GM12878 (cell line): ENCODE data around the gene TUBA3E. TPM values are rescaled to one million over a fixed set of nuclear protein-coding genes. Genes with fewer than 3 reads are reported as not detected.
"Not testable (repeated sequence)": the region's sequence is repeated elsewhere in the genome, so short reads cannot be mapped to it uniquely, and the experiment has no call there.

Experiments
- ATAC-seq: fragments of 200-7000 bp; cut with Tn5 transposase; 3 replicates; pipeline ENCODE4 v1.9.1; 2020; ENCODE audit warnings: mild to moderate bottlenecking, moderate library complexity
- BruUV-seq: library from RNA; stranded (reverse); fragments of 400-500 nt; replicated peaks from 2 replicates; lab custom pipeline; 2021; lab: Mats Ljungman, UMichigan
- CTCF ChIA-PET: fragments of 300-600 bp; sonication (Branson Sonifier 250); formaldehyde crosslinking; extraction: SDS; loops from one replicate; lab custom pipeline; 2021; ENCODE audit warnings: inconsistent platforms; lab: Yijun Ruan, JAX
- POLR2A ChIA-PET: fragments of 350-600 bp; formaldehyde crosslinking; extraction: SDS; loops from one replicate; lab custom pipeline; 2021; ENCODE audit warnings: inconsistent platforms; lab: Charles Lee
- RAD21 ChIA-PET: fragments of 300-600 bp; sonication (Branson Sonifier 250); formaldehyde crosslinking; loops from one replicate; lab custom pipeline; 2023; ENCODE audit warnings: antibody characterized with exemption; ENCODE audit not compliant: unreplicated experiment; lab: Charles Lee
- SMC1A ChIA-PET: fragments of 300-600 bp; sonication (Branson Sonifier 250); formaldehyde crosslinking; loops from one replicate; lab custom pipeline; 2023; ENCODE audit not compliant: unreplicated experiment, uncharacterized antibody; lab: Charles Lee
- DNase-seq: peaks from one replicate; pipeline ENCODE4 v3.0.0-alpha.2; 2011; ENCODE audit warnings: low read depth, low spot score
- FAIRE-seq: peaks from 3 replicates; lab custom pipeline; 2011; peaks lifted over from hg19 to GRCh38; lab: Jason Lieb, UNC
- H2AFZ ChIP-seq: 2 replicates; pipeline ENCODE4 v1.6.0; 2011; ENCODE audit warnings: low read depth, low read length, control low read depth; ENCODE audit not compliant: control insufficient read depth
- H3K27ac ChIP-seq: 2 replicates; pipeline ENCODE4 v1.5.1; 2011; ENCODE audit warnings: control low read depth; ENCODE audit not compliant: control insufficient read depth, insufficient read depth
- H3K27me3 ChIP-seq, 2 experiments: replicated peaks in 1 of 2; 2 replicates each; pipeline versions ENCODE4 v1.6.0 to v1.6.1; 2011; ENCODE audit warnings: low read length in 1 of 2; ENCODE audit not compliant: control insufficient read depth in 2 of 2, insufficient read depth in 2 of 2
- H3K36me3 ChIP-seq, 2 experiments: 2 replicates each; pipeline ENCODE4 v1.5.1; 2011; ENCODE audit warnings: low read length in 1 of 2; ENCODE audit not compliant: control insufficient read depth in 2 of 2, insufficient read depth in 2 of 2
- H3K4me1 ChIP-seq: 2 replicates; pipeline ENCODE4 v1.6.1; 2011; ENCODE audit warnings: mild to moderate bottlenecking, low read length, moderate library complexity, mixed read lengths; ENCODE audit not compliant: control insufficient read depth, insufficient read depth
- H3K4me2 ChIP-seq: 2 replicates; pipeline ENCODE4 v1.6.0; 2011; ENCODE audit warnings: control low read depth; ENCODE audit not compliant: control insufficient read depth, insufficient read depth
- H3K4me3 ChIP-seq: fragments of 200-600 bp; sonication (generic); 2 replicates; pipeline ENCODE4 v1.5.1; 2016
- H3K79me2 ChIP-seq: 2 replicates; pipeline ENCODE4 v1.6.0; 2011; ENCODE audit warnings: low read length; ENCODE audit not compliant: control insufficient read depth, insufficient read depth
- H3K9ac ChIP-seq: 2 replicates; pipeline ENCODE4 v1.8.0; 2011; ENCODE audit warnings: low read length, control low read depth, mixed read lengths; ENCODE audit not compliant: control insufficient read depth, insufficient read depth
- H3K9me3 ChIP-seq: replicated peaks from 3 replicates; pipeline ENCODE4 v1.5.1; 2011; ENCODE audit warnings: mild to moderate bottlenecking, low read length; ENCODE audit not compliant: control insufficient read depth, insufficient read depth
- H4K20me1 ChIP-seq: 2 replicates; pipeline ENCODE4 v1.6.0; 2011; ENCODE audit not compliant: control insufficient read depth, insufficient read depth
- CBX3 ChIP-seq: fragments of 200-600 bp; sonication (generic); IDR thresholded peaks from 2 replicates; pipeline ENCODE4 v1.6.1; 2016; ENCODE audit warnings: low read depth, borderline replicate concordance
- SIN3A ChIP-seq: IDR thresholded peaks from 2 replicates; pipeline ENCODE4 v1.6.1; 2012; ENCODE audit warnings: low read depth, low read length, improper control_type of control experiment
- ZNF592 ChIP-seq: fragments of 450-650 bp; IDR thresholded peaks from 2 replicates; pipeline ENCODE4 v1.6.1; 2017; ENCODE audit warnings: mild to moderate bottlenecking, moderate library complexity
- WGBS: methylation state at CpG from one replicate; pipeline ENCODE4 v1.1.6; 2016; ENCODE audit warnings: low lambda C conversion rate; ENCODE audit not compliant: insufficient replicate concordance, insufficient coverage; ENCODE audit errors: missing lambda C conversion rate; 5-methylcytosine and 5-hydroxymethylcytosine counted together
- in situ Hi-C: fragments of 300-500 bp; cut with MboI; formaldehyde crosslinking; loops from 9 replicates; pipeline ENCODE4 v1.14.3; 2018; ENCODE audit warnings: mixed read lengths
- intact Hi-C: fragments of 100-400 bp; cut with micrococcal nuclease; formaldehyde crosslinking; loops from one replicate; pipeline ENCODE4 v1.14.2; 2022; ENCODE audit not compliant: unreplicated experiment
- polyA plus RNA-seq, 11 experiments: library from polyadenylated mRNA; depleted of rRNA in 4 of 11; unstranded in 6 of 11; stranded (reverse) in 5 of 11; fragments of >200 nt; fragmentation: Nextera tagmentation in 4 of 11; fragmentation: Illumina TruSeq in 1 of 11; extraction: Ambion mirVana in 4 of 11; extraction: Trizol in 1 of 11; gene quantifications; 1 replicate in 1 of 11; 2 replicates in 10 of 11; pipeline versions ENCODE4 v1.2.1 to v1.2.3, GENCODE V29; 2011 to 2016; ENCODE audit warnings: inconsistent platforms in 2 of 11, missing spikeins in 2 of 11, low read depth in 1 of 11
- total RNA-seq, 4 experiments: library from RNA; depleted of rRNA in 3 of 4; stranded (reverse); fragments of >200 nt in 3 of 4; fragmentation: Illumina TruSeq in 1 of 4; extraction: Trizol in 1 of 4; gene quantifications; 2 replicates each; pipeline versions ENCODE4 v1.2.1 to v1.2.3, GENCODE V29; 2013 to 2021

Gene TUBA3E
- total and polyA plus RNA-seq, 10 of the 15 experiments (the other 5 are each of a cell fraction or from before 2014, with no cell fraction given): not detected

GRCh38 chr2:130153721-130154422, 44.4 kb downstream of the TUBA3E start:
- H3K4me2 ChIP-seq, BruUV-seq, H3K9ac ChIP-seq, H3K79me2 ChIP-seq, RAD21 ChIA-PET, ATAC-seq, H3K9me3 ChIP-seq, H2AFZ ChIP-seq, FAIRE-seq, H3K27me3 ChIP-seq, H3K4me3 ChIP-seq, SMC1A ChIA-PET, H3K27ac ChIP-seq, POLR2A ChIA-PET, DNase-seq, H4K20me1 ChIP-seq, intact Hi-C loops: not testable (repeated sequence)
- H3K36me3 ChIP-seq: peaks cover 0 to 21% of the 10 kb centered on the region in 2 experiments; a peak in 2 of 4 replicates
- WGBS: 94% methylated on average over 21 of the region's 23 CpGs
- in situ Hi-C loops: loop anchor here (10.0 kb wide), 1 partner anchor 1521 kb away; no protein-coding TSS in a partner anchor
- H3K4me1 ChIP-seq: peaks cover 18% of the 10 kb centered on the region
- CTCF ChIA-PET: interaction anchor here (0.6 kb wide), 1 partner anchor 1487 kb away, joined by 3 read pairs; no protein-coding TSS in a partner anchor

- ATAC-seq: no peak
- TF ChIP-seq SIN3A (no peak), CBX3 (no peak), ZNF592 (no peak)
- H3K27ac ChIP-seq: no peak overlapping the region
- H3K4me2 ChIP-seq: no peak overlapping the region
- in situ Hi-C loops: loop anchor here (10.0 kb wide), 1 partner anchor 1522 kb away; no protein-coding TSS in a partner anchor
- peaks cover 9% of the 10 kb centered on the region for H3K4me1 ChIP-seq
- H3K27me3 ChIP-seq: no peaks in the 10 kb centered on the region
- FAIRE-seq: no peak
- 94% methylated on average over 25 of the region's 25 CpGs for WGBS
- intact Hi-C loops: no loop called here
- H3K36me3 ChIP-seq: peaks cover 0 to 21% of the 10 kb centered on the region in 2 experiments; a peak in 2 of 4 replicates
- BruUV-seq: no TSS peak
- no peak overlapping the region for H2AFZ ChIP-seq
- H3K9ac ChIP-seq: no peak overlapping the region
- no peaks in the 10 kb centered on the region for H3K79me2 ChIP-seq
- H4K20me1 ChIP-seq: no peaks in the 10 kb centered on the region
- CTCF ChIA-PET: no interaction called here
- POLR2A ChIA-PET: interaction anchor here (0.5 kb wide), 1 partner anchor 819 kb away, joined by 11 read pairs; no protein-coding TSS in a partner anchor
- H3K4me3 ChIP-seq: no peak overlapping the region
- SMC1A ChIA-PET: no interaction called here
- no peaks in the 10 kb centered on the region for H3K9me3 ChIP-seq
- RAD21 ChIA-PET: no interaction called here
- DNase-seq: no peak
These were observed 45.2 kb downstream of the TUBA3E start for GRCh38 chr2:130152816-130153595.
